Stimulated activated CD8-positive, alpha-beta memory T cell treated with anti-CD3 and anti-CD28 coated beads, Interleukin-15, amount 100 ng/mL, for 1 hour (primary cell): ENCODE measurements around the gene KCTD19.

Experiments
- DNase-seq: peaks from one replicate; pipeline ENCODE4 v3.0.0-alpha.2; 2020; ENCODE audit warnings: low read depth

The KCTD19 gene

GRCh38 chr16:67258161-67258835 is 68.2 kb downstream of the KCTD19 start:
- no peak for DNase-seq

GRCh38 chr16:67257486-67258160 is 68.9 kb downstream of the KCTD19 start:
- no peak for DNase-seq

- no peak for DNase-seq
Measured at GRCh38 chr16:67256701-67257230, 69.8 kb downstream of the KCTD19 start.

GRCh38 chr16:67255553-67256221 is 70.9 kb downstream of the KCTD19 start:
- DNase-seq: no peak

- no peak for DNase-seq
Measured at GRCh38 chr16:67254801-67255552, 71.6 kb downstream of the KCTD19 start.

- DNase-seq: no peak
Measured at GRCh38 chr16:67252609-67253497, 73.7 kb downstream of the KCTD19 start.

- DNase-seq: no peak
Measured at GRCh38 chr16:67250045-67250327, 76.6 kb downstream of the KCTD19 start.

GRCh38 chr16:67249178-67250044 is 77.1 kb downstream of the KCTD19 start:
- DNase-seq: no peak

- DNase-seq: no peak
Measured at GRCh38 chr16:67248401-67249177, 78.0 kb downstream of the KCTD19 start, which contains the start of gene SLC9A5. SLC9A5 (plus strand) TSS chr16:67248979; CDS start chr16:67249015, 36 bp downstream.

- DNase-seq: no peak
Measured at GRCh38 chr16:67248073-67248400, 78.5 kb downstream of the KCTD19 start.

GRCh38 chr16:67247192-67248072 is 79.1 kb downstream of the KCTD19 start, which contains the start of gene FHOD1:
FHOD1 (minus strand) TSS chr16:67247481; CDS start chr16:67247410, 71 bp downstream.
- peak; percentile 95 for DNase-seq

- DNase-seq: no peak
Measured at GRCh38 chr16:67246756-67247191, 79.8 kb downstream of the KCTD19 start.

- peak; percentile 21 for DNase-seq
Measured at GRCh38 chr16:67246081-67246755, 80.3 kb downstream of the KCTD19 start.

GRCh38 chr16:67245674-67246080 is 80.9 kb downstream of the KCTD19 start:
- no peak for DNase-seq

- no peak for DNase-seq
Measured at GRCh38 chr16:67245186-67245585, 81.4 kb downstream of the KCTD19 start.

- DNase-seq: peak; percentile 61
Measured at GRCh38 chr16:67244387-67245185, 82.0 kb downstream of the KCTD19 start.

- no peak for DNase-seq
Measured at GRCh38 chr16:67243481-67243880, 83.1 kb downstream of the KCTD19 start.
